ENCODE measurements around the gene MBNL1.
A peak's percentile ranks its signal among the peaks of the same experiment; 100 is the strongest.

MBNL1 gene

GRCh38 chr3:152390647-152391046 lies 121.9 kb downstream of the MBNL1 start:
- no peak overlapping the region for H3K4me3 ChIP-seq
- no peak for TF ChIP-seq CTCF (IDR thresholded peaks at IDR 0.05)
- DNase-seq: no peak
- H3K27me3 ChIP-seq: no peaks in the 10 kb centered on the region
- H3K9me3 ChIP-seq: no peaks in the 10 kb centered on the region
- H3K27ac ChIP-seq: peak overlapping the region; percentile 62 to 87
- intact Hi-C loops (cut with DNase I; ENCODE audit: low total_unique reads): no loop called here
- H3K36me3 ChIP-seq: no peaks in the 10 kb centered on the region
- peaks cover 0 to 100% (median 70%) of the 10 kb centered on the region in 4 donors for H3K4me1 ChIP-seq

- DNase-seq: no peak
- Histone ChIP-seq H3K4me3 (no peak overlapping the region), H3K9me3 (no peaks in the 10 kb centered on the region), H3K27me3 (no peaks in the 10 kb centered on the region), H3K27ac (peak overlapping the region; percentile 62 to 87), H3K4me1 (peaks cover 0 to 100% (median 75%) of the 10 kb centered on the region in 4 donors), H3K36me3 (no peaks in the 10 kb centered on the region)
- intact Hi-C loops (cut with DNase I; ENCODE audit: low total_unique reads): no loop called here
- no peak for TF ChIP-seq CTCF (IDR thresholded peaks at IDR 0.05)
These were observed 122.9 kb downstream of the MBNL1 start for GRCh38 chr3:152391671-152392070.

- TF ChIP-seq CTCF (IDR thresholded peaks at IDR 0.05): no peak
- no peak overlapping the region for H3K4me3 ChIP-seq
- no peaks in the 10 kb centered on the region for H3K9me3 ChIP-seq
- H3K27ac ChIP-seq: peak overlapping the region; percentile 62 to 87
- no peak for DNase-seq
- H3K4me1 ChIP-seq: peaks cover 0 to 100% (median 77%) of the 10 kb centered on the region in 4 donors
- intact Hi-C loops (cut with DNase I; ENCODE audit: low total_unique reads): no loop called here
- no peaks in the 10 kb centered on the region for H3K27me3 ChIP-seq
- H3K36me3 ChIP-seq: peaks cover 0 to 3% (median 0%) of the 10 kb centered on the region in 3 donors
These were observed 123.6 kb downstream of the MBNL1 start for GRCh38 chr3:152392272-152392880.

- Histone ChIP-seq H3K4me3 (no peak overlapping the region), H3K4me1 (peaks cover 0 to 100% (median 66%) of the 10 kb centered on the region in 4 donors), H3K36me3 (peaks cover 0 to 3% (median 0%) of the 10 kb centered on the region in 3 donors), H3K27ac (peak overlapping the region; percentile 62 to 87), H3K9me3 (no peaks in the 10 kb centered on the region), H3K27me3 (no peaks in the 10 kb centered on the region)
- DNase-seq: no peak
- TF ChIP-seq CTCF (IDR thresholded peaks at IDR 0.05): no peak
- intact Hi-C loops (cut with DNase I; ENCODE audit: low total_unique reads): no loop called here
These were observed 125.5 kb downstream of the MBNL1 start for GRCh38 chr3:152394246-152394645.

GRCh38 chr3:152395764-152396163 lies 127.0 kb downstream of the MBNL1 start:
- Histone ChIP-seq H3K4me3 (no peak overlapping the region), H3K27ac (peak overlapping the region; percentile 62 to 87), H3K4me1 (peaks cover 0 to 100% (median 74%) of the 10 kb centered on the region in 4 donors), H3K36me3 (peaks cover 0 to 3% (median 0%) of the 10 kb centered on the region in 3 donors), H3K9me3 (no peaks in the 10 kb centered on the region), H3K27me3 (no peaks in the 10 kb centered on the region)
- no peak for TF ChIP-seq CTCF (IDR thresholded peaks at IDR 0.05)
- intact Hi-C loops (cut with DNase I; ENCODE audit: low total_unique reads): no loop called here
- no peak for DNase-seq
